HFFc6 (cell line): ENCODE measurements around the gene SAA4. TPM values are rescaled to one million over a fixed set of nuclear protein-coding genes. Genes with fewer than 3 reads are reported as not detected.
"Not testable (repeated sequence)": the region's sequence is repeated elsewhere in the genome, so short reads cannot be mapped to it uniquely, and the experiment has no call there.

Source experiments
- DNase-seq: peaks from one replicate; pipeline ENCODE4 v3.0.0-alpha.2; 2018
- H3K27ac Mint-ChIP-seq: 2 replicates; pipeline ENCODE4 v1.8.0; 2020; ENCODE audit warnings: mild to moderate bottlenecking, mixed read lengths
- H3K27me3 Mint-ChIP-seq: 2 replicates; pipeline ENCODE4 v1.8.0; 2021; ENCODE audit warnings: mild to moderate bottlenecking, moderate library complexity, mixed read lengths; ENCODE audit not compliant: insufficient read depth
- H3K36me3 Mint-ChIP-seq: 2 replicates; pipeline ENCODE4 v1.8.0; 2021; ENCODE audit warnings: low read depth, mixed read lengths
- H3K4me1 Mint-ChIP-seq: 2 replicates; pipeline ENCODE4 v1.8.0; 2020; ENCODE audit warnings: low read depth, mixed read lengths
- H3K4me3 Mint-ChIP-seq: 2 replicates; pipeline ENCODE4 v1.8.0; 2020; ENCODE audit warnings: mild to moderate bottlenecking, moderate library complexity, mixed read lengths
- H3K9me3 Mint-ChIP-seq: 2 replicates; pipeline ENCODE4 v1.8.0; 2020; ENCODE audit warnings: mild to moderate bottlenecking, mixed read lengths
- CTCF ChIP-seq: fragments of 200-600 bp; sonication (generic); IDR thresholded peaks from 2 replicates; pipeline ENCODE4 v1.5.0; 2021; ENCODE audit warnings: antibody characterized with exemption, mild to moderate bottlenecking
- total RNA-seq, 6 experiments: library from RNA; stranded (reverse); fragmentation: NEBNext Ultra II Directional; extraction: Animal tissue kit (Norgen Biotek cat#: 25700); gene quantifications; 2 replicates in 1 of 6; 3 replicates in 5 of 6; pipeline ENCODE4 v1.2.3, GENCODE V29; 2021

The SAA4 gene
- total RNA-seq, 6 experiments from 2014 or later, result not detected

DNA sequence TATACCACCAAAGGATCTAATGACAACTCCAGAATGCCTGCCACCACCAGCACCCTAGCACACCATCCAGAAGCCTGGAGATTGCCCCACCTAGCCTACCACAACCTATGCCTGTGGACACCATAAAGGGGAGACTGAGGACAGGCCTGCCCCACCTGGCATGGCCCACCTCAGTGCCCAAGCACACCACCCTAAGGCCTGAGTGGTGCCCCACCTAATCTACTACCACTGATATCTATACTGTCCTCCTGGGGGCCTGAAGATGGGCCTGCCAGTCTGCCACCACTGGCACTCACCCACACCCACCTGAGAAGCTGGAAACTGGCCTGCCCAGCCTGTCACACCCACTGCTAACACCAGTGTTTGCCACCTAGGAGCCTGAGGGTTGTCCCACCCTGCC lies 31.8 kb downstream of the SAA4 start:
- Mint-ChIP-seq H3K27me3 (peaks cover 20% of the 10 kb centered on the region), H3K9me3 (peaks cover 5% of the 10 kb centered on the region; the same call in 1 of the 2 replicates), H3K4me1 (no peaks in the 10 kb centered on the region), H3K4me3 (no peak overlapping the region), H3K36me3 (no peaks in the 10 kb centered on the region; the same call in 1 of the 2 replicates), H3K27ac (no peak overlapping the region)
- DNase-seq, result no peak
- no peak for TF ChIP-seq CTCF

DNA sequence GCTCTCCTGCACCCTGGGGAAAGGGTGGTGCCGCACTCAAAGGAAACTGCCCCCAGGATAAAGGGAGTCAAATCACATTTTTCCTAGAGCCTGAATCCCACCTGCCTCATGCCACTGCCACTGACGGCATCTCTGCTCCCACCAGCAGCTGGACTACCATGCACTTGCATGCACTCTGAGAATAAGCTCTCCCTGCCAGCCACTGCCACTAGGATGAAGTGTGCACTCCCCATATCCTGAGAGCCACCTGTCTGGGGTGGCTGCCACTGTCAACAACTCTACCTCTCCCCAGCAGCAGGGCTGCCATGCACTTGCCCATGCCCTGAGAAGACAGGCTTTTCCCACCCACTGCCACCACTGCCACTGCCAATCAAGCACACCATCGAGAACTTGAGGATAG lies 32.4 kb downstream of the SAA4 start:
- DNase-seq, result no peak
- no peaks in the 10 kb centered on the region; the same call in 1 of the 2 replicates for H3K36me3 Mint-ChIP-seq
- no peak overlapping the region for H3K27ac Mint-ChIP-seq
- peaks cover 20% of the 10 kb centered on the region for H3K27me3 Mint-ChIP-seq
- no peak for TF ChIP-seq CTCF
- H3K9me3 Mint-ChIP-seq, result peaks cover 5% of the 10 kb centered on the region; the same call in 1 of the 2 replicates
- no peak overlapping the region for H3K4me3 Mint-ChIP-seq
- no peaks in the 10 kb centered on the region for H3K4me1 Mint-ChIP-seq

DNA sequence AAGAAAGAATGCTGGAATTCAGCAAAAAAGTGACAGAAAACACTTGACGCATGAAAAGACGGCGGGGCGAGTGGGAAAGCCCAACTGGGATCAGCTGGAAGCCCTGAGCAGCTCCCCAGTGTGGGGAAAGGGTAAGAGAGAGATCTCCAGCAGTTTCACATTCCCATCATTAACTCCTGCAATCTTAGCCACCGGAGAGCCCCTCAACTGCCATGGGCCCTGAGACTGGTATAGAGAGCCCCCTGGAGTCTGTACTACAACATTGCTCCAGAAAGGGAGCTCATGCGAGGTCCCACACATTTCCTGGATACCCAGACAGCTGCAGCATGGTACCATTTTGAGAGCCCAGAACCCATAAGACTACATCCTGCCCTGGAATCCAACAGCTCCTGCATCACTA lies 32.9 kb downstream of the SAA4 start:
- no peak for DNase-seq
- Mint-ChIP-seq H3K27ac (no peak overlapping the region), H3K27me3 (peaks cover 18% of the 10 kb centered on the region), H3K36me3 (no peaks in the 10 kb centered on the region; the same call in 1 of the 2 replicates), H3K4me1 (no peaks in the 10 kb centered on the region), H3K9me3 (peaks cover 5% of the 10 kb centered on the region; the same call in 1 of the 2 replicates), H3K4me3 (no peak overlapping the region)
- peak; percentile 69 for TF ChIP-seq CTCF

DNA sequence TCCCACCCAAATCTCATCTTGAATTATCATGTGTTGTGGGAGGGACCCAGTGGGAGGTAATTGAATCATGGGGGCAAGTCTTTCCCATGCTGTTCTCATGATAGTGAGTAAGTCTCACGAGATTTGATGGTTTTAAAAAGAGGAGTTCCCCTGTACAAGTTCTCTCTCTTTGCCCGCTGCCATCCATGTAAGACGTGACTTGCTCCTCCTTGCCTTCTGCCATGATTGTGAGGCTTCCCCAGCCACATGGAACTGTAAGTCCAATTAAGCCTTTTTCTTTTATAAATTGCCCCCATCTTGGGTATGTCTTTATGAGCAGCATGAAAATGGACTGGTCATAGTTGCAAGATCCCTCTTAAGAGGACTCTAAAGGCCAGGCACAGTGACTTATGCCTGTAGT lies 38.9 kb downstream of the SAA4 start:
- H3K27ac Mint-ChIP-seq, H3K4me1 Mint-ChIP-seq, DNase-seq, H3K9me3 Mint-ChIP-seq, H3K4me3 Mint-ChIP-seq, H3K36me3 Mint-ChIP-seq: not testable (repeated sequence)
- peaks cover 18% of the 10 kb centered on the region for H3K27me3 Mint-ChIP-seq

- H3K4me1 Mint-ChIP-seq, result no peaks in the 10 kb centered on the region
- no peak overlapping the region for H3K27ac Mint-ChIP-seq
- H3K9me3 Mint-ChIP-seq, result no peaks in the 10 kb centered on the region
- DNase-seq, result no peak
- H3K27me3 Mint-ChIP-seq, result peaks cover 17% of the 10 kb centered on the region
- no peak overlapping the region for H3K4me3 Mint-ChIP-seq
- no peaks in the 10 kb centered on the region for H3K36me3 Mint-ChIP-seq
- TF ChIP-seq CTCF, result no peak
Measured at GRCh38 chr11:18196532-18196931, 40.1 kb downstream of the SAA4 start.

DNA sequence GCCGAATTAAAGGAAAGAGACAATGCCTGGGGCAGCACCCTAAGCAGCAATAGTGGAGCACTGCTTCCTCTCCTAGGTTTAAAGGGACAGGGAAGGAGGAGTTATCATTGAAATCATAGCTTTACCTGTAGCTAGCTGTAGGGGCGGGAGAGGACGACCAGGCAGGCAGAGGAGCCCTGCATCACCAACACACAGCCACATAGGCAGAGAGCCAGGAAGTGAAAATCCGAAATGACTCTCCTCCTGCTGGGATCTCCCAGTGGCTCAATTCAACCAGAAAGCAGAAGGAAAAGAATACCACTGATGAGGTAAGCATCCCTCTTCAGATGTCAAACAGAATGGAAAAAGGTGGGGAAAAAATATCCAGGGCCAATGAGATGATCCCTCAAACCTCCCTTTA lies 43.6 kb downstream of the SAA4 start:
- Mint-ChIP-seq H3K4me3 (no peak overlapping the region), H3K4me1 (no peaks in the 10 kb centered on the region), H3K36me3 (no peaks in the 10 kb centered on the region), H3K27ac (no peak overlapping the region), H3K9me3 (no peaks in the 10 kb centered on the region), H3K27me3 (peaks cover 19% of the 10 kb centered on the region)
- DNase-seq, result no peak
- TF ChIP-seq CTCF, result no peak
